Neural progenitor cell (in vitro differentiated cells): ENCODE results near the gene NR1H2. TPM values are rescaled to one million over a fixed set of nuclear protein-coding genes. Genes with fewer than 3 reads are reported as not detected.

ENCODE experiments used
- DNase-seq: peaks from one replicate; pipeline ENCODE4 v3.0.0-alpha.2; 2016; ENCODE audit warnings: low spot score
- H2AFZ ChIP-seq: fragments of 200-600 bp; sonication (generic); replicated peaks from 2 replicates; pipeline ENCODE4 v1.6.1; 2016; ENCODE audit warnings: antibody characterized with exemption
- H3F3A ChIP-seq: fragments of 200-600 bp; sonication (generic); 2 replicates; pipeline ENCODE4 v1.6.1; 2016; ENCODE audit warnings: antibody characterized with exemption, low read depth
- H3K27ac ChIP-seq: fragments of 200-600 bp; sonication (generic); 2 replicates; pipeline ENCODE4 v1.5.1; 2016; ENCODE audit warnings: mild to moderate bottlenecking
- H3K27me3 ChIP-seq: fragments of 200-600 bp; sonication (generic); 2 replicates; pipeline ENCODE4 v1.6.1; 2016; ENCODE audit warnings: mild to moderate bottlenecking, moderate library complexity
- H3K36me3 ChIP-seq: fragments of 200-600 bp; sonication (generic); 2 replicates; pipeline ENCODE4 v1.5.1; 2016
- H3K4me1 ChIP-seq: fragments of 200-600 bp; sonication (generic); 2 replicates; pipeline ENCODE4 v1.6.1; 2016; ENCODE audit warnings: mixed run types
- H3K4me2 ChIP-seq: fragments of 200-600 bp; sonication (generic); 2 replicates; pipeline ENCODE4 v1.6.1; 2016
- H3K4me3 ChIP-seq: fragments of 200-600 bp; sonication (generic); 2 replicates; pipeline ENCODE4 v1.5.1; 2016
- H3K79me2 ChIP-seq: fragments of 200-600 bp; sonication (generic); 2 replicates; pipeline ENCODE4 v1.6.1; 2016; ENCODE audit warnings: low read depth
- H3K9ac ChIP-seq: fragments of 200-600 bp; sonication (generic); 2 replicates; pipeline ENCODE4 v1.6.1; 2016
- H3K9me3 ChIP-seq: fragments of 200-600 bp; sonication (generic); 2 replicates; pipeline ENCODE4 v1.5.1; 2016; ENCODE audit warnings: low read depth
- H4K20me1 ChIP-seq: fragments of 200-600 bp; sonication (generic); 2 replicates; pipeline ENCODE4 v1.6.1; 2016; ENCODE audit warnings: low read depth
- H3K27ac Mint-ChIP-seq: 3 replicates; pipeline ENCODE4 v1.8.0; 2021; ENCODE audit warnings: mixed read lengths
- H3K27me3 Mint-ChIP-seq: 2 replicates; pipeline ENCODE4 v1.8.0; 2022; ENCODE audit warnings: low read depth, mild to moderate bottlenecking, inconsistent platforms, moderate library complexity, mixed read lengths; ENCODE audit not compliant: insufficient read depth
- H3K36me3 Mint-ChIP-seq: 3 replicates; pipeline ENCODE4 v1.8.0; 2021; ENCODE audit warnings: mixed read lengths
- H3K4me1 Mint-ChIP-seq: 3 replicates; pipeline ENCODE4 v1.8.0; 2021; ENCODE audit warnings: mixed read lengths
- H3K4me3 Mint-ChIP-seq: 3 replicates; pipeline ENCODE4 v1.8.0; 2021; ENCODE audit warnings: mild to moderate bottlenecking, moderate library complexity, mixed read lengths
- H3K9me3 Mint-ChIP-seq: 3 replicates; pipeline ENCODE4 v1.8.0; 2020; ENCODE audit warnings: mixed read lengths
- EZH2 ChIP-seq: fragments of 200-600 bp; sonication (generic); IDR thresholded peaks from 2 replicates; pipeline ENCODE4 v1.6.1; 2017; ENCODE audit warnings: antibody characterized with exemption, mild to moderate bottlenecking, moderate library complexity
- EZH2phosphoT487 ChIP-seq: fragments of 200-600 bp; sonication (generic); IDR thresholded peaks from 2 replicates; pipeline ENCODE4 v1.6.1; 2017; ENCODE audit warnings: antibody characterized with exemption
- total RNA-seq: library from RNA; depleted of rRNA; stranded (reverse); fragments of >200 nt; gene quantifications from 2 replicates; pipeline ENCODE4 v1.2.3, GENCODE V29; 2015; ENCODE audit warnings: low replicate concordance
- TF ChIP-seq, protein P1 (sequence below): fragments of 200-600 bp; sonication (generic); IDR thresholded peaks from 2 replicates; pipeline ENCODE4 v1.5.1; 2017; ENCODE audit warnings: antibody characterized with exemption, mild to moderate bottlenecking

Gene NR1H2
- total RNA-seq, 1 donor from 2014 or later, result 25.4 TPM

GRCh38 chr19:50431343-50432220 is 55.3 kb downstream of the NR1H2 start:
- peak overlapping the region; percentile 88 for H3K4me3 Mint-ChIP-seq
- peak; percentile 93 for DNase-seq
- Histone ChIP-seq H3K27ac (no peak overlapping the region), H3K36me3 (no peaks in the 10 kb centered on the region), H3K9ac (peak overlapping the region; percentile 21), H4K20me1 (no peaks in the 10 kb centered on the region), H3K4me2 (peak overlapping the region; percentile 93), H3F3A (peaks cover 4% of the 10 kb centered on the region), H3K27me3 (peaks cover 42% of the 10 kb centered on the region), H3K79me2 (no peaks in the 10 kb centered on the region), H3K4me3 (peak overlapping the region; percentile 68), H3K4me1 (peaks cover 14% of the 10 kb centered on the region), H2AFZ (peak overlapping the region; percentile 65), H3K9me3 (no peaks in the 10 kb centered on the region)
- peaks cover 22% of the 10 kb centered on the region for H3K27me3 Mint-ChIP-seq
- TF ChIP-seq EZH2, result peak; percentile 37
- no peak for TF ChIP-seq EZH2phosphoT487
- peaks cover 21% of the 10 kb centered on the region for H3K4me1 Mint-ChIP-seq
- no peaks in the 10 kb centered on the region for H3K36me3 Mint-ChIP-seq
- H3K27ac Mint-ChIP-seq, result peak overlapping the region; percentile 57
- H3K9me3 Mint-ChIP-seq, result no peaks in the 10 kb centered on the region

GRCh38 chr19:50432221-50433028 is 56.2 kb downstream of the NR1H2 start, which contains the start of gene MYBPC2:
MYBPC2 (plus strand) TSS chr19:50432892; CDS start chr19:50432954, 62 bp downstream.
- no peak within 1 kb of the TSS for H3K27ac ChIP-seq
- H2AFZ ChIP-seq, result peak within 1 kb of the TSS; percentile 65

More at GRCh38 chr19:50432221-50433028, 56.2 kb downstream of the NR1H2 start, which contains the start of gene MYBPC2:
- peak within 1 kb of the TSS; percentile 68 for H3K4me3 ChIP-seq
- peak within 1 kb of the TSS; percentile 21 for H3K9ac ChIP-seq
- Mint-ChIP-seq H3K4me1 (peaks cover 21% of the 10 kb centered on the region), H3K27me3 (peaks cover 26% of the 10 kb centered on the region), H3K9me3 (no peaks in the 10 kb centered on the region), H3K4me3 (peak within 1 kb of the TSS; percentile 88), H3K27ac (peak within 1 kb of the TSS; percentile 57), H3K36me3 (no peaks in the 10 kb centered on the region)
- H4K20me1 ChIP-seq, result no peaks in the 10 kb centered on the region
- peaks cover 4% of the 10 kb centered on the region for H3F3A ChIP-seq
- peak; percentile 83 for DNase-seq
- no peaks in the 10 kb centered on the region for H3K79me2 ChIP-seq
- H3K9me3 ChIP-seq, result no peaks in the 10 kb centered on the region
- H3K36me3 ChIP-seq, result no peaks in the 10 kb centered on the region
- peaks cover 40% of the 10 kb centered on the region for H3K27me3 ChIP-seq
- TF ChIP-seq EZH2 (no peak), EZH2phosphoT487 (no peak)
- TF ChIP-seq, protein P1, sequence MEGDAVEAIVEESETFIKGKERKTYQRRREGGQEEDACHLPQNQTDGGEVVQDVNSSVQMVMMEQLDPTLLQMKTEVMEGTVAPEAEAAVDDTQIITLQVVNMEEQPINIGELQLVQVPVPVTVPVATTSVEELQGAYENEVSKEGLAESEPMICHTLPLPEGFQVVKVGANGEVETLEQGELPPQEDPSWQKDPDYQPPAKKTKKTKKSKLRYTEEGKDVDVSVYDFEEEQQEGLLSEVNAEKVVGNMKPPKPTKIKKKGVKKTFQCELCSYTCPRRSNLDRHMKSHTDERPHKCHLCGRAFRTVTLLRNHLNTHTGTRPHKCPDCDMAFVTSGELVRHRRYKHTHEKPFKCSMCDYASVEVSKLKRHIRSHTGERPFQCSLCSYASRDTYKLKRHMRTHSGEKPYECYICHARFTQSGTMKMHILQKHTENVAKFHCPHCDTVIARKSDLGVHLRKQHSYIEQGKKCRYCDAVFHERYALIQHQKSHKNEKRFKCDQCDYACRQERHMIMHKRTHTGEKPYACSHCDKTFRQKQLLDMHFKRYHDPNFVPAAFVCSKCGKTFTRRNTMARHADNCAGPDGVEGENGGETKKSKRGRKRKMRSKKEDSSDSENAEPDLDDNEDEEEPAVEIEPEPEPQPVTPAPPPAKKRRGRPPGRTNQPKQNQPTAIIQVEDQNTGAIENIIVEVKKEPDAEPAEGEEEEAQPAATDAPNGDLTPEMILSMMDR, result no peak
- peak within 1 kb of the TSS; percentile 93 for H3K4me2 ChIP-seq
- H3K4me1 ChIP-seq, result peaks cover 14% of the 10 kb centered on the region

Other genes starting within 250 kb of the NR1H2 start
- gene IZUMO2, start 213.2 kb upstream of the NR1H2 start, total RNA-seq, result not detected in 2 replicates
- 1.6 and 6.7 TPM in 2 replicates for gene MYH14, start 172.8 kb upstream of the NR1H2 start, total RNA-seq
- gene KCNC3, start 47.1 kb upstream of the NR1H2 start, total RNA-seq, result 0.41 and 1.2 TPM in 2 replicates
- gene NAPSA, start 10.8 kb upstream of the NR1H2 start, total RNA-seq, result 0.11 and 2.3 TPM in 2 replicates
- gene POLD1, start 7.9 kb downstream of the NR1H2 start, total RNA-seq, result 36.7 and 123 TPM in 2 replicates
- 0.31 TPM in 1 of 2 replicates, not detected in the other for gene SPIB, start 42.5 kb downstream of the NR1H2 start, total RNA-seq
- gene MYBPC2, start 56.4 kb downstream of the NR1H2 start, total RNA-seq, result 0.65 and 0.77 TPM in 2 replicates
- 32.9 and 127 TPM in 2 replicates for gene EMC10, start 100.0 kb downstream of the NR1H2 start, total RNA-seq
- gene GARIN5A, start 100.4 kb downstream of the NR1H2 start, total RNA-seq, result 5.6 and 8.4 TPM in 2 replicates
- 1.7 and 2.4 TPM in 2 replicates for gene JOSD2, start 134.7 kb downstream of the NR1H2 start, total RNA-seq
- not detected in 2 replicates for gene ASPDH, start 137.5 kb downstream of the NR1H2 start, total RNA-seq
- 12.0 and 54.6 TPM in 2 replicates for gene LRRC4B, start 192.0 kb downstream of the NR1H2 start, total RNA-seq